SHP77 (cell line): ENCODE results near the gene STK17A.
"Not testable (repeated sequence)": the region's sequence is repeated elsewhere in the genome, so short reads cannot be mapped to it uniquely, and the experiment has no call there.

ENCODE experiments used
- DNase-seq, 2 experiments: peaks; one replicate each; lab custom pipeline; 2025; lab: John Stamatoyannopoulos, UW

Gene STK17A

GRCh38 chr7:43658718-43659548 is 76.0 kb downstream of the STK17A start:
- no peak for DNase-seq

GRCh38 chr7:43659549-43659896 is 76.6 kb downstream of the STK17A start:
- no peak for DNase-seq

GRCh38 chr7:43660141-43660540 is 77.2 kb downstream of the STK17A start:
- no peak for DNase-seq

- DNase-seq, result no peak
These were observed 81.8 kb downstream of the STK17A start for GRCh38 chr7:43664681-43665080.

- no peak for DNase-seq
These were observed 84.0 kb downstream of the STK17A start for GRCh38 chr7:43666938-43667337.

- DNase-seq, result no peak
These were observed 85.1 kb downstream of the STK17A start for GRCh38 chr7:43668035-43668434.

GRCh38 chr7:43669286-43670081 is 86.6 kb downstream of the STK17A start:
- no peak for DNase-seq

- no peak for DNase-seq
These were observed 88.6 kb downstream of the STK17A start for GRCh38 chr7:43671521-43671920.

- DNase-seq, result not testable (repeated sequence)
These were observed 90.5 kb downstream of the STK17A start for GRCh38 chr7:43673243-43673976.

- no peak for DNase-seq
These were observed 91.9 kb downstream of the STK17A start for GRCh38 chr7:43674559-43675436.
